Measurements from ENCODE around the gene SCLY. TPM values are rescaled to one million over a fixed set of nuclear protein-coding genes. Genes with fewer than 3 reads are reported as not detected.

SCLY gene
- total and polyA plus RNA-seq, 2 donors (not counting 1 experiment from before 2014, with no cell fraction given) = 5.3 to 16.5 TPM

GRCh38 chr2:238103465-238104225 is 42.8 kb downstream of the SCLY start:
- no peaks in the 10 kb centered on the region for H3K9me3 ChIP-seq (ENCODE audit: control insufficient read depth, insufficient read depth, low read depth, low read length)
- no peaks in the 10 kb centered on the region for H3K27me3 ChIP-seq (ENCODE audit: control insufficient read depth, insufficient read depth, low read length)
- H3K79me2 ChIP-seq (ENCODE audit: control insufficient read depth, insufficient read depth, low read length) = no peaks in the 10 kb centered on the region
- H4K20me1 ChIP-seq (ENCODE audit: control insufficient read depth, extremely low read depth, insufficient read depth, low read length) = no peaks in the 10 kb centered on the region
- no peak overlapping the region for H3K9ac ChIP-seq (ENCODE audit: insufficient read depth, low read length)
- H3K4me3 ChIP-seq (replicated peaks in 1 of 4; ENCODE audit: control extremely low read depth in 1 of 4, insufficient read depth in 1 of 4, low read depth in 3 of 4, low read length in 4 of 4) = no peak overlapping the region
- no peak for TF ChIP-seq CTCF (conservative IDR thresholded peaks at IDR 0.05 in 1 of 2, IDR thresholded peaks at IDR 0.05 in 1 of 2; ENCODE audit: low read depth in 1 of 2, low read length in 2 of 2)
- TF ChIP-seq EZH2 (IDR thresholded peaks at IDR 0.05; ENCODE audit: low read length, missing control alignments) = no peak
- DNase-seq (ENCODE audit: low read depth in 2 of 2) = no peak
- H3K27ac ChIP-seq (ENCODE audit: insufficient read depth, low read length) = no peak overlapping the region
- H3K4me1 ChIP-seq (ENCODE audit: control insufficient read depth, extremely low read depth, insufficient read depth, low read length) = no peaks in the 10 kb centered on the region
- no peaks in the 10 kb centered on the region for H3K36me3 ChIP-seq (ENCODE audit: control insufficient read depth, insufficient read depth, low read length)
- H2AFZ ChIP-seq (ENCODE audit: low read length) = no peak overlapping the region
- no peak overlapping the region for H3K4me2 ChIP-seq (ENCODE audit: extremely low read depth, insufficient read depth, low read length)

- TF ChIP-seq CTCF (conservative IDR thresholded peaks at IDR 0.05 in 1 of 2, IDR thresholded peaks at IDR 0.05 in 1 of 2; ENCODE audit: low read depth in 1 of 2, low read length in 2 of 2) = no peak
- no peak for TF ChIP-seq EZH2 (IDR thresholded peaks at IDR 0.05; ENCODE audit: low read length, missing control alignments)
- Histone ChIP-seq H3K27me3 (ENCODE audit: control insufficient read depth, insufficient read depth, low read length) (no peaks in the 10 kb centered on the region), H3K4me1 (ENCODE audit: control insufficient read depth, extremely low read depth, insufficient read depth, low read length) (no peaks in the 10 kb centered on the region), H2AFZ (ENCODE audit: low read length) (no peak overlapping the region), H3K9me3 (ENCODE audit: control insufficient read depth, insufficient read depth, low read depth, low read length) (no peaks in the 10 kb centered on the region), H3K9ac (ENCODE audit: insufficient read depth, low read length) (no peak overlapping the region), H3K4me3 (replicated peaks in 1 of 4; ENCODE audit: control extremely low read depth in 1 of 4, insufficient read depth in 1 of 4, low read depth in 3 of 4, low read length in 4 of 4) (no peak overlapping the region), H3K4me2 (ENCODE audit: extremely low read depth, insufficient read depth, low read length) (no peak overlapping the region), H3K79me2 (ENCODE audit: control insufficient read depth, insufficient read depth, low read length) (no peaks in the 10 kb centered on the region), H3K27ac (ENCODE audit: insufficient read depth, low read length) (no peak overlapping the region), H3K36me3 (ENCODE audit: control insufficient read depth, insufficient read depth, low read length) (no peaks in the 10 kb centered on the region), H4K20me1 (ENCODE audit: control insufficient read depth, extremely low read depth, insufficient read depth, low read length) (no peaks in the 10 kb centered on the region)
- no peak for DNase-seq (ENCODE audit: low read depth in 2 of 2)
These were observed 43.5 kb downstream of the SCLY start for GRCh38 chr2:238104226-238104690.

- DNase-seq (ENCODE audit: low read depth in 2 of 2) = no peak
- Histone ChIP-seq H3K79me2 (ENCODE audit: control insufficient read depth, insufficient read depth, low read length) (no peaks in the 10 kb centered on the region), H3K27me3 (ENCODE audit: control insufficient read depth, insufficient read depth, low read length) (no peaks in the 10 kb centered on the region), H3K4me2 (ENCODE audit: extremely low read depth, insufficient read depth, low read length) (no peak overlapping the region), H2AFZ (ENCODE audit: low read length) (no peak overlapping the region), H3K27ac (ENCODE audit: insufficient read depth, low read length) (no peak overlapping the region), H3K36me3 (ENCODE audit: control insufficient read depth, insufficient read depth, low read length) (no peaks in the 10 kb centered on the region), H4K20me1 (ENCODE audit: control insufficient read depth, extremely low read depth, insufficient read depth, low read length) (no peaks in the 10 kb centered on the region), H3K4me1 (ENCODE audit: control insufficient read depth, extremely low read depth, insufficient read depth, low read length) (no peaks in the 10 kb centered on the region), H3K4me3 (replicated peaks in 1 of 4; ENCODE audit: control extremely low read depth in 1 of 4, insufficient read depth in 1 of 4, low read depth in 3 of 4, low read length in 4 of 4) (no peak overlapping the region), H3K9ac (ENCODE audit: insufficient read depth, low read length) (no peak overlapping the region), H3K9me3 (ENCODE audit: control insufficient read depth, insufficient read depth, low read depth, low read length) (no peaks in the 10 kb centered on the region)
- TF ChIP-seq CTCF (conservative IDR thresholded peaks at IDR 0.05 in 1 of 2, IDR thresholded peaks at IDR 0.05 in 1 of 2; ENCODE audit: low read depth in 1 of 2, low read length in 2 of 2) = no peak
- no peak for TF ChIP-seq EZH2 (IDR thresholded peaks at IDR 0.05; ENCODE audit: low read length, missing control alignments)
These were observed 44.0 kb downstream of the SCLY start for GRCh38 chr2:238104691-238105371.
